Activated CD8-positive, alpha-beta memory T cell treated with anti-CD3 and anti-CD28 coated beads, Interleukin-2, amount 50 U/mL, for 24 hours (primary cell): Measurements from ENCODE around the gene CHN2.

ENCODE experiments used
- DNase-seq: peaks from one replicate; pipeline ENCODE4 v3.0.0-alpha.2; 2020; ENCODE audit errors: extremely low read depth

The CHN2 gene

DNA sequence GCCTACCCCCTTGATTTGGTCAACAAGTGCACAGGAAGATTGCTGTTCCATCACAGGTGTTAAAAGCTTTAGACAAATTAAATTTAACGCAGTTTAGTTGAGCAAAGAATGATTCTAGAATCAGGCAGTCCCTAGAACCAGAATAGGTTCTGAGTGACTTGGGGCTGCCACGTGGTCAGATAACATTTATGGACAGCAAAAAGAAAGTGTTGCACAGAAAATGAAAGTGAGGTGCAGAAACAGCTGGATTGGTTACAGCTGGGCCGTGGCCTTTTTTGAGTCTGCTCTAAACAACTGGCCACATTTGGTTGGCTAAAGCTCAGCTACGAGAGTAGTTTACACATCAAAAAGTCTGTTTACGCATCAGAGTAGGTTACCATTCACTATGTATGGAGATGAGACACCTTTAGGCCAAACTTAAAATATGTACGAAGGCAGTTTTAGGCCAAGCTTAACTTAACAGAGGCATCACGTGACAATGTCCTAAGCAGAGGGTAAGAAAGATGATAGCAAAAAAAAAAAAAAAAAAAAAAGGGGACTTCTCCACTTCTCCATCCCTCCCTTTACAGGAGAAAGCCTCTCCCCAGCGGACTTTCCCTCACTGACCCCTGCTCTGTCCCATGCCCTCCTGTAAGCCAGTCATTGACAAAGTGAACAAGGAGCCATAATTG is 235.8 kb downstream of the CHN2 start:
- no peak for DNase-seq

DNA sequence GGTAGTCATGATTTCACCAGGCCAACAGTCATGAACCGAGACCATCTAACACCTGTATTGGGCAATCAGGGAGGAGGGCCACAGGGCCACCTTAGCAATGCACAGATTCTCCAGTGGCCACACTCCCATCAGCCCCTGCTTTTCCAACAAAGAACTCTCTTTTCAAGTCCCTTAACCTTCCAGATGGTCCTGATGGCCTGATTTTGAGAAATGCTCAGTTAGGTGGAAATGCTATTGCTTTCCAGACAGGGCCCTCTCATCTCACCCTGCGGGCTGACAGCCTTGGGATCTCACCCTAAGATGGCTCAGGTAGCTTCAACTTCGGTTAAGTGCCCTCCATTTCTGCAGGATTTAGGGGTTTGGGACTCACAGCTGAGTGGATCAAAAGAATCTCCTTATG is 237.1 kb downstream of the CHN2 start:
- no peak for DNase-seq

DNA sequence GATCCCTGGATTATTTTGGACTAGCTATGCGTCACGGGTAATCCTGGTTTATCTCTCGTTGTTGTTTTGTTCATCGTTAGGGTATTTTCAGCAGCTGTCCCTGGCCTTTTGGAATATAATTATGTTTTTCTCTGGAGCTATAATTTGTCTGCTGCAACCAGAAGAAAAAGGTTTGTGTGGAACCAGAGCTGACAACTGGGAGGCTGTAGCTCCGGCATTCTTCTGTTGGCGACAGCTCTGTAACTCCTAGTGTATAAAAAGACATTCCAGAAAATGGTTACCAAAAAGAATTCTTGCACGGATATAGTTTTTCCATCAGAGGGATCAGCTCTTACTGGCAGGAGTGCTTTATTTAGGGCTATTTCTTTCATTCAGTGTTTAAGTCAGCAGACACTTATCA is 238.1 kb downstream of the CHN2 start:
- no peak for DNase-seq

- no peak for DNase-seq
Observed at GRCh38 chr7:29434380-29434768, 239.8 kb downstream of the CHN2 start.

DNA sequence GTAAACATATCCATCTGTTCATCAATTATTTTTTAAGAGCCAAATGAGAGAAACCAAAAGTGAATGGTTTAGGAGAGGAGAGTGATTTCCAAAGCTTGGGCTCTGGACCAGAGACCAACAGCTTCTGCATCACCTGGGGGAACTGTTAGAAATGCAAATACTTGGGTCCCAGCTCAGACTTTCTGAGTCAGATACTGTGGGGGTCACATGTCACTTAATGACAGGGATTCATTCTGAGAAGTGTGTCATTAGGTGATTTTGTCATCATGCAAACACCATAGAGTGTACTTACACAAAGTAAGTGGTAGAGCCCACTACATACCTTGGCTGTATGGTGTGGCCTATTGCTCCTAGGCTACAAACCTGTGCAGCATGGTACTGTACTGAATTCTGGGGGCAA is 240.6 kb downstream of the CHN2 start:
- DNase-seq = no peak

- no peak for DNase-seq
Observed at GRCh38 chr7:29435902-29436301, 241.3 kb downstream of the CHN2 start.

GRCh38 chr7:29442146-29442545 is 247.6 kb downstream of the CHN2 start:
- DNase-seq = no peak

DNA sequence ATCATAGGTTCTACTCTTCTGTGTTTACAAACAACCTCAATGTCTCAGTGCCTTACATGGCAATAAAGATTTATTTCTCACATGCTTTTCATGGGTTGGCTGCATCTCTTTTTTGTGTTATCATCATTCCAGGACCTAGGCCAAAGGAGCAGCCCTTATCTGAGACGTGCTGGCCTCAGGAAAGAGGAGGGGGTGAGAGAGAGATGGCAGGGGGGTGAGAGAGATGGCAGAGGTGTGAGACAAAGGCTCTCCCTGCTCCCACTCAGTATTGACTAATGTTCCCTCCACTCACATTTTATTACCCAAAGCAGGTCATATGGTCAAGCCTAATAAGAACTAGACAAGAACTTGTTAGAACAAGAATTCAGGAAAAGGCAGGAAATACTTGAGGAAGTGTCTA is 249.0 kb downstream of the CHN2 start:
- DNase-seq = no peak

DNA sequence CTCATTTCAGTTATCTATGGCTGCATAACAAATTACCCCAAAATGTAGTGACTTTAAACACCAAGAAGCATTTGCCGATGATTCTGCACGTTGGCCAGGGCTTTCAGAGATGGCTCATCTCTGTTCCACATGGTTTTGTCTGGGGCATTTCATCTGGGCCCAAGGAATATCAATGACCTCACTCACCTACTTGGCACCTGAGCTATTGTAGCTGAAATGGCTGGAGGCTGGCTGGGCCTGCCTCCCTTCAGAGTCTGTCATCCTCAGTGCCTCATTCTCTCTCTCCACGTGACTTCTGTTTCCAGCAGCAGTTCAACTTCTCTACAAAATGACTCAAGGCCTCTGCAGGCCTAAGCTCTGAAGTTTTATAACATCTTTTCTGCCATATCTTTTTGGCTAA is 249.7 kb downstream of the CHN2 start:
- no peak for DNase-seq

DNA sequence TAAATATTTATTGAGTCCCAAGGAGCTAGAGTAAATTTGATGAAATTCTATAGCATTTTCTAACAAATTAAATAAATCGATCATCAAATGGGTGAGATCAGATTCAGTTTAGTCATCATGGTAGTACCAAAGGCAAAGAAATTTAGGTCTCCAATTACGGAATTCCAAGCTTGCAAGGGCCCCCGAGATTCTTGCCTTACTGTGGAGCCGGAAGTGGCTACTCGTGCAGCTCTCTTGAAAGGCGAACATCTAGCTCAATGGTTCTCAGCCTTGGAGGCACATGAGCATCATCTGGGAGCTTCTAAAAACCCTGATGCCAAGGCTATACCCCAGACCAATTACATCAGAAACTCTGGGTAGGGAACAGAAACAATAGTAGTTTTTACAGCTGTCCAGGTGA is 251.2 kb downstream of the CHN2 start:
- no peak for DNase-seq

DNA sequence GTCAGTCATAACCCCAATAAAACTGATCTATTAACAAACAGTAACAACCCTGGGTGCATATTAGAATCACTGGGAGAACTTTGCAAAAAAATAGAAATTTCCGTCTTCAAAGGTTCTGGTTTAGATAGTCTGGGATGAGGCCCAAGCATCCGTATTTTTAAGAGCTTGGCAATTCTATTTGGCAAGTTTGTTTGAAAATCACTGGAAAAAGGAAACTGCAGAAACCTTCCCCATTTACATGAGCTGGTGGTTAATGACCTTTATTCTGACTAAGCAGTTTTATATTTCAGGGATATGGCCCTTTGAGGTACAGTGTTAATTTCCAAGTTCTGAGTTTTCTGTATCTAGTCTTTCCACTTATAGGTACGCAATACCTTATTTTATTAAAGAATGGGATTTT is 253.3 kb downstream of the CHN2 start:
- no peak for DNase-seq

- DNase-seq = no peak
Observed at GRCh38 chr7:29449569-29450260, 255.1 kb downstream of the CHN2 start.

GRCh38 chr7:29453021-29453420 is 258.4 kb downstream of the CHN2 start:
- no peak for DNase-seq

DNA sequence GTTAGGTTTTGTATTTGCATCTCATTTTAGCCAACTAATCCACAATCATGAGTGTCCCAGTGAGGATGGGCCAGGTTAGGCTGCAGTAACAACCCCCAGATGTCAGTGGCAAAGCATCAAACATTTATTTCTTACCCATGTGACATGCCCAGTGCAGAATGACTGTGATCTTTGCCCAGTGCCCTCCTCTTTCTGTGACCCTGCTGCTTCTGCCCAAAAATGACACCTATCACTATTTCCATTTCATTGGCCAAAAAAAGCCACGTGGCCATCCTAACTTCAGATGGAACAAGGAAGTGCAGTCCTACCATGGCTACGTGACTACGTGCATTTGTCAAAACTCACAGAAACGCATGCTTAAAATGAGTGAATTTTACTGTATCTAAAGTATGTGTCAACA is 259.9 kb downstream of the CHN2 start:
- no peak for DNase-seq

GRCh38 chr7:29454899-29455451 is 260.4 kb downstream of the CHN2 start:
- DNase-seq = no peak

DNA sequence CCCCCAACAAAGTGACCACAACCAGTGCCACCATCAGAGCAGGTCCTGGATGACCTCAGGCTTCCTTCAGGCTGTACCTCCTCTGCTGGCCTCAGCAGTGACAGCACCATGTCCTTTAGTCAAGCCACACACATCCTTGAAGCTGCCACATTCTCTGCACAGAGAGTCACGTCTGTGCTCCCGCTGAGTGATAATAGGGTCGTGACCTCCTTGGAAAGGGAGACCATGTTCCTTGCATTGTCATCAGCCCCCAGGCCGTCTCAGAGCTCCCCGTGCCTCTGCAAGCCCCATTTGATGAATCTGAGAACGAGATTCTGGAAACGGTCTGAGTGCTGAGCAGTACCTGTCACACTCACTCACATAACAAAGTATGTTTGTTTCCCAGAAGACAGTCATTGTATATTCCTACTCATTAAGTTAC is 262.6 kb downstream of the CHN2 start:
- no peak for DNase-seq

GRCh38 chr7:29457565-29458011 is 263.0 kb downstream of the CHN2 start:
- DNase-seq = no peak

- no peak for DNase-seq
Observed at GRCh38 chr7:29458933-29459332, 264.4 kb downstream of the CHN2 start.

GRCh38 chr7:29459589-29459988 is 265.0 kb downstream of the CHN2 start:
- DNase-seq = no peak

DNA sequence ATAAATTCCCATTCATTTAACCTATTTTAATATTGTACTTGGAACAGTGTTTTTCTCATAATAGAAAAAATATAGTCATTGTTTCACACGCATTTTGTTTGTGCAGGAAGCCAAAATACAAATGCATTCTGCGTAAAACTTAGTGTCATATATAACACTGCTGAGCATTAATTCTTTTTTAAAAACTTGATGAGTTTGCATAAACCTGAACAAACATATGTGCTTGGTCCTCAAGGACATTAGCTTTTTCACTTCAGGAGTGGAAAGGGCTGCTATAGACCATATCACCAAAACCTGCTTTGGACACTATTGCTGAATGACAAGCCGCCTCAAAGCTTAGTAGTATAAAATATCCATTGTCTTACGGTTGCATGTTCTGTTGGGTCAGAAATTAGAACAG is 267.4 kb downstream of the CHN2 start:
- no peak for DNase-seq

GRCh38 chr7:29463504-29464158 is 269.1 kb downstream of the CHN2 start:
- no peak for DNase-seq

DNA sequence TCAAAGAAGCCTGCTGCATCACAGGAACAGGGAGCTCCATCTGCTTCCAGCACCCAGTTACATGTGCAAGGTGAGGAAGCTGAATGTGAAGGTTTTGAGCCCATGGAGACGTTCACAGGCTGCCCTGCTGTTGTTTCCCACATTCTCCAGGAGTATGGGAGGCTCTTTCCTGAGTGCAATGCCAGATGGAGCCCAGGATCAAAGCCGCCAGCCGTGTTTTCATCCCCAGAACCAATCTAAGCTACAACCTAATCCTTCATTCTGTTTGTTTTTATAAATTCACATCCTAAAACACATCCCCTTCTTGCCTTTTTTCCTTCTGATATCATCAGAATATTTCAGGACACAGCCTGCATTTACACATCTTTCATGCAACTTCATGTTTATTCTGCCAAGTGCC is 270.2 kb downstream of the CHN2 start:
- DNase-seq = no peak
